Ovary (tissue), 3 donors: Measurements from ENCODE around the gene TECPR2.

Experiments
- EP300 ChIP-seq: sonication (generic); formaldehyde crosslinking; IDR thresholded peaks from one replicate; pipeline ENCODE4 v1.6.1; 2017; ENCODE audit warnings: antibody characterized with exemption
- POLR2A ChIP-seq: fragments of 450-650 bp; IDR thresholded peaks from one replicate; pipeline ENCODE4 v1.6.1; 2017; ENCODE audit warnings: antibody characterized with exemption, mild to moderate bottlenecking, moderate library complexity
- TF ChIP-seq, protein P1 (sequence below), 3 donors: fragments of 450-650 bp in 2 of 3; fragments of 200-600 bp in 1 of 3; IDR thresholded peaks; one replicate each; pipeline versions ENCODE4 v1.5.1 to v1.8.0; 2016 to 2022; ENCODE audit warnings: antibody characterized with exemption in 3 of 3, mild to moderate bottlenecking in 1 of 3
- donor health status: DM: no; HTN: no; CAD: no.

DNA sequence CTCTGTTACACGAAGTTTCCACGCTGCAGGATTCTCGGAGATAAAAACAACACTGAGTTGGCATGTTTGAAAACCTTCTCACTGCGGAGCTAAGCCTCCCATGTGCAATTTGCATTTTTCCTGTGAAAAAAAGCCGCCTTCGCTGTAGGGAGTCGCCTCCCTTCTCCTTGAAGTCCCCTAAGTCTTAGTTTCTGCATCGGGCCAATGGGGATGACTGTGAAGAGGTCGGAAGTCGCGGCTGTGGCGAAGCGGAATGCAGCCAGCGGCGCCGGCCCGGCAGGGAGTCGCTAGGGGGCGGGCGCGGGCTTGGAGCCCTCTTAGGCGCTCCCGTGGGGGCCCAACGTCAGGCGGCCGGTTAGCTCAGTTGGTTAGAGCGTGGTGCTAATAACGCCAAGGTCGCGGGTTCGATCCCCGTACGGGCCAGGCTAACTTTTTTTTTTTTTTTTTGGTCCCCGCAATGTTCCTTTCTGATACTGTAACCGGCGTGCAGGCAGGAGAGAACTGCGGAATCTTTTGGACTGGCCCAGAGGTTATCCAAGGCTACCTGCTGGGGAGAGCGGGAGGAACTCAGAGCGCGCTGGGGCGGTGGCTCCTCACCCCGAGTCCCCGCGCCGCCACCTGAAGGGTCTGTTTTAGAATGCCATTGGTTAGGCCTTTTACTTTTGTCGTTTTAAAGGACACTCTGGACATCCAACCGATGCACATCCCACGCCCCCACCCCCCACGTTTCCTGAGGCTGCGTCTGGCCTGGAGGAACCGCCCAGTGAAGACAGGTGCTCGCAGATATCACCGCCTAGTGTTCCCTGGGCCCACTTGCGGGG is 45.8 kb upstream of the TECPR2 start:
- TF ChIP-seq, protein P1, sequence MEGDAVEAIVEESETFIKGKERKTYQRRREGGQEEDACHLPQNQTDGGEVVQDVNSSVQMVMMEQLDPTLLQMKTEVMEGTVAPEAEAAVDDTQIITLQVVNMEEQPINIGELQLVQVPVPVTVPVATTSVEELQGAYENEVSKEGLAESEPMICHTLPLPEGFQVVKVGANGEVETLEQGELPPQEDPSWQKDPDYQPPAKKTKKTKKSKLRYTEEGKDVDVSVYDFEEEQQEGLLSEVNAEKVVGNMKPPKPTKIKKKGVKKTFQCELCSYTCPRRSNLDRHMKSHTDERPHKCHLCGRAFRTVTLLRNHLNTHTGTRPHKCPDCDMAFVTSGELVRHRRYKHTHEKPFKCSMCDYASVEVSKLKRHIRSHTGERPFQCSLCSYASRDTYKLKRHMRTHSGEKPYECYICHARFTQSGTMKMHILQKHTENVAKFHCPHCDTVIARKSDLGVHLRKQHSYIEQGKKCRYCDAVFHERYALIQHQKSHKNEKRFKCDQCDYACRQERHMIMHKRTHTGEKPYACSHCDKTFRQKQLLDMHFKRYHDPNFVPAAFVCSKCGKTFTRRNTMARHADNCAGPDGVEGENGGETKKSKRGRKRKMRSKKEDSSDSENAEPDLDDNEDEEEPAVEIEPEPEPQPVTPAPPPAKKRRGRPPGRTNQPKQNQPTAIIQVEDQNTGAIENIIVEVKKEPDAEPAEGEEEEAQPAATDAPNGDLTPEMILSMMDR (IDR thresholded peaks at IDR 0.05) = peak; percentile 93 to 94 (median 94)
- TF ChIP-seq POLR2A = no peak
- TF ChIP-seq EP300 = no peak
